PC-3 (cell line): ENCODE measurements around the gene MRPL2.

Experiments used
- CTCF ChIP-seq: fragments of 300-600 bp; sonication (generic); conservative IDR thresholded peaks from 2 replicates; pipeline ENCODE4 v1.5.1; 2017; ENCODE audit warnings: antibody characterized with exemption, low read depth, mild to moderate bottlenecking, low read length
- EZH2 ChIP-seq: fragments of 300-600 bp; sonication (generic); IDR thresholded peaks from one replicate; pipeline ENCODE4 v1.6.1; 2017; ENCODE audit warnings: antibody characterized with exemption, mild to moderate bottlenecking, low read length; ENCODE audit not compliant: unreplicated experiment

GRCh38 chr6:43090559-43090956, 31.3 kb upstream of the MRPL2 start:
- no peak for TF ChIP-seq CTCF
- no peak for TF ChIP-seq EZH2
